Lung (tissue), 12 donors: ENCODE results near the gene PYDC2. TPM values are rescaled to one million over a fixed set of nuclear protein-coding genes. Genes with fewer than 3 reads are reported as not detected.

ENCODE experiments used
- ATAC-seq: fragments of 200-7000 bp; cut with Tn5 transposase; one replicate; pipeline ENCODE4 v1.9.1; 2020; ENCODE audit warnings: moderate number of reproducible peaks; ENCODE audit not compliant: insufficient read depth, low FRiP score
- DNase-seq, 3 donors: peaks; one replicate each; pipeline ENCODE4 v3.0.0-alpha.2; 2013 to 2017
- H3K27ac ChIP-seq, 2 donors: one replicate each; pipeline ENCODE4 v1.5.1; 2013; ENCODE audit warnings: mild to moderate bottlenecking in 2 of 2, moderate library complexity in 2 of 2, control low read depth in 1 of 2, inconsistent platforms in 1 of 2, low read depth in 1 of 2, low read length in 1 of 2
- H3K27me3 ChIP-seq, 3 donors: one replicate each; pipeline ENCODE4 v1.5.1; 2013; ENCODE audit warnings: low read length in 2 of 3; ENCODE audit not compliant: control insufficient read depth in 3 of 3, insufficient read depth in 3 of 3
- H3K36me3 ChIP-seq, 4 donors: one replicate each; pipeline ENCODE4 v1.5.1; 2013; ENCODE audit warnings: low read length in 4 of 4, mild to moderate bottlenecking in 1 of 4, moderate library complexity in 1 of 4; ENCODE audit not compliant: control insufficient read depth in 4 of 4, insufficient read depth in 4 of 4
- H3K4me1 ChIP-seq, 5 donors: one replicate each; pipeline ENCODE4 v1.5.1; 2013; ENCODE audit warnings: low read length in 5 of 5, mild to moderate bottlenecking in 2 of 5, moderate library complexity in 1 of 5; ENCODE audit not compliant: control insufficient read depth in 5 of 5, insufficient read depth in 5 of 5
- H3K4me3 ChIP-seq: one replicate; pipeline ENCODE4 v1.5.1; 2013; ENCODE audit warnings: mild to moderate bottlenecking, control low read depth, moderate library complexity
- H3K9ac ChIP-seq, 2 donors: one replicate each; pipeline ENCODE4 v1.5.1; 2013; ENCODE audit warnings: low read length in 2 of 2, control low read depth in 1 of 2; ENCODE audit not compliant: insufficient read depth in 1 of 2
- H3K9me3 ChIP-seq, 4 donors: one replicate each; pipeline ENCODE4 v1.5.1; 2013; ENCODE audit warnings: low read length in 3 of 4, mild to moderate bottlenecking in 1 of 4, moderate library complexity in 1 of 4; ENCODE audit not compliant: control insufficient read depth in 4 of 4, insufficient read depth in 3 of 4
- WGBS, 2 donors: extraction: QIAGEN DNeasy Blood & Tissue Kit; methylation state at CpG; one replicate each; pipeline ENCODE4 v1.1.7; 2013; 5-methylcytosine and 5-hydroxymethylcytosine counted together
- polyA plus RNA-seq, 2 donors: library from polyadenylated mRNA; stranded (reverse); fragments of 200-250 nt; gene quantifications; one replicate each; pipeline ENCODE4 v1.2.1, GENCODE V29; 2013
- total RNA-seq, 2 donors: library from RNA; depleted of rRNA in 1 of 2; stranded (reverse); fragments of >200 nt in 1 of 2; gene quantifications; one replicate each; pipeline ENCODE4 v1.2.1, GENCODE V29; 2014 to 2021
- TF ChIP-seq, protein P1 (sequence below): IDR thresholded peaks from 2 replicates; pipeline ENCODE4 v1.5.1; 2012; ENCODE audit warnings: mild to moderate bottlenecking; ENCODE audit errors: control extremely low read depth, extremely low read depth
- donor health status: control.
- donor health status: control.
- donor health status: Bipolar disorder and iron deficiency.
- donor health status: healthy.
- donor health status: DM: yes; HTN: yes; CAD: no.

The PYDC2 gene
- total and polyA plus RNA-seq, 4 donors, result not detected

DNA sequence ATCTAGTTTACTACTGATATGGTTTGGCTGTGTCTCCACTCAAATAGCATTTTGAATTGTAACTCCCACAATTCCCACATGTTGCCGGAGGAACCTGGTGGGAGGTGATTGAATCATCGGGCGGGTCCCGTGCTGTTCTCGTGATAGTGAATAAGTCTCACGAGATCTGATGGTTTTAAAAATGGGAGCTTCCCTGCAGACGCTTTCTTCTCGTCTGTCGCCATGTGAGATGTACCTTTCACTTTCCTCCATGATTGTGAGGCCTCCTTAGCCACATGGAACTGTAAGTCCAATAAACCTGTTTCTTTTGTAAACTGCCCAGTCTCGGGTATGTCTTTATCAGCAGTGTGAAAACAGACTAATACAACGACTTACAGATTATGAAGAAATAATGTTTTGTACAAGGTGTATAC is 35.6 kb upstream of the PYDC2 start:
- WGBS, 2 donors, result 91 to 92% methylated on average over 11 of the region's 11 CpGs
- no peaks in the 10 kb centered on the region for H3K4me1 ChIP-seq
- TF ChIP-seq, protein P1, sequence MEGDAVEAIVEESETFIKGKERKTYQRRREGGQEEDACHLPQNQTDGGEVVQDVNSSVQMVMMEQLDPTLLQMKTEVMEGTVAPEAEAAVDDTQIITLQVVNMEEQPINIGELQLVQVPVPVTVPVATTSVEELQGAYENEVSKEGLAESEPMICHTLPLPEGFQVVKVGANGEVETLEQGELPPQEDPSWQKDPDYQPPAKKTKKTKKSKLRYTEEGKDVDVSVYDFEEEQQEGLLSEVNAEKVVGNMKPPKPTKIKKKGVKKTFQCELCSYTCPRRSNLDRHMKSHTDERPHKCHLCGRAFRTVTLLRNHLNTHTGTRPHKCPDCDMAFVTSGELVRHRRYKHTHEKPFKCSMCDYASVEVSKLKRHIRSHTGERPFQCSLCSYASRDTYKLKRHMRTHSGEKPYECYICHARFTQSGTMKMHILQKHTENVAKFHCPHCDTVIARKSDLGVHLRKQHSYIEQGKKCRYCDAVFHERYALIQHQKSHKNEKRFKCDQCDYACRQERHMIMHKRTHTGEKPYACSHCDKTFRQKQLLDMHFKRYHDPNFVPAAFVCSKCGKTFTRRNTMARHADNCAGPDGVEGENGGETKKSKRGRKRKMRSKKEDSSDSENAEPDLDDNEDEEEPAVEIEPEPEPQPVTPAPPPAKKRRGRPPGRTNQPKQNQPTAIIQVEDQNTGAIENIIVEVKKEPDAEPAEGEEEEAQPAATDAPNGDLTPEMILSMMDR, result no peak
- no peak for DNase-seq
- no peak overlapping the region for H3K9ac ChIP-seq
- H3K27ac ChIP-seq, result no peak overlapping the region
- no peaks in the 10 kb centered on the region for H3K36me3 ChIP-seq
- ATAC-seq, result no peak
- no peak overlapping the region for H3K4me3 ChIP-seq
- no peaks in the 10 kb centered on the region for H3K27me3 ChIP-seq
- no peaks in the 10 kb centered on the region for H3K9me3 ChIP-seq

GRCh38 chr3:191426311-191426710 is 34.7 kb upstream of the PYDC2 start:
- WGBS, 2 donors, result 79 to 81% methylated on average over 1 of the region's 1 CpG
- Histone ChIP-seq H3K9ac (no peak overlapping the region), H3K27ac (no peak overlapping the region), H3K9me3 (no peaks in the 10 kb centered on the region), H3K36me3 (no peaks in the 10 kb centered on the region), H3K27me3 (no peaks in the 10 kb centered on the region), H3K4me3 (no peak overlapping the region), H3K4me1 (no peaks in the 10 kb centered on the region)
- no peak for DNase-seq
- ATAC-seq, result no peak
- TF ChIP-seq, protein P1, result no peak

GRCh38 chr3:191428177-191428576 is 32.8 kb upstream of the PYDC2 start:
- H3K27ac ChIP-seq, result no peak overlapping the region
- no peaks in the 10 kb centered on the region for H3K4me1 ChIP-seq
- no peak overlapping the region for H3K9ac ChIP-seq
- H3K4me3 ChIP-seq, result no peak overlapping the region
- peaks cover 0 to 1% (median 0%) of the 10 kb centered on the region in 4 donors for H3K9me3 ChIP-seq
- WGBS, 2 donors, result 95 to 96% methylated on average over 1 of the region's 1 CpG
- ATAC-seq (no peak), DNase-seq (no peak)
- H3K27me3 ChIP-seq, result no peaks in the 10 kb centered on the region
- no peaks in the 10 kb centered on the region for H3K36me3 ChIP-seq
- TF ChIP-seq, protein P1, result no peak

GRCh38 chr3:191430103-191430502 is 30.9 kb upstream of the PYDC2 start:
- Histone ChIP-seq H3K4me3 (no peak overlapping the region), H3K4me1 (no peaks in the 10 kb centered on the region), H3K9ac (no peak overlapping the region), H3K9me3 (peaks cover 0 to 1% (median 0%) of the 10 kb centered on the region in 4 donors), H3K27me3 (no peaks in the 10 kb centered on the region), H3K27ac (no peak overlapping the region), H3K36me3 (no peaks in the 10 kb centered on the region)
- TF ChIP-seq, protein P1, result no peak
- ATAC-seq (no peak), DNase-seq (no peak)
- WGBS, 2 donors, result 70% methylated on average over 4 of the region's 4 CpGs
